Fibroblast of lung (primary cell): ENCODE data around the gene LRRC8A. TPM values are rescaled to one million over a fixed set of nuclear protein-coding genes. Genes with fewer than 3 reads are reported as not detected.

Experiments used
- DNase-seq, 2 donors: peaks; one replicate each; pipeline versions ENCODE4 v3.0.0 to v3.0.0-alpha.2; 2010; ENCODE audit warnings: low read depth in 2 of 2
- H2AFZ ChIP-seq: 2 replicates; pipeline ENCODE4 v1.5.1; 2012; ENCODE audit warnings: low read length, control low read depth, inconsistent platforms
- H3K27ac ChIP-seq: 2 replicates; pipeline ENCODE4 v1.5.1; 2011; ENCODE audit warnings: low read length, control low read depth; ENCODE audit not compliant: insufficient read depth
- H3K27me3 ChIP-seq: 2 replicates; pipeline ENCODE4 v1.5.1; 2011; ENCODE audit warnings: mild to moderate bottlenecking, low read length; ENCODE audit not compliant: control insufficient read depth, insufficient read depth
- H3K36me3 ChIP-seq: 2 replicates; pipeline ENCODE4 v1.5.1; 2011; ENCODE audit warnings: low read length; ENCODE audit not compliant: control insufficient read depth, insufficient read depth
- H3K4me1 ChIP-seq: 2 replicates; pipeline ENCODE4 v1.5.1; 2011; ENCODE audit warnings: low read length; ENCODE audit not compliant: control insufficient read depth, insufficient read depth; ENCODE audit errors: extremely low read depth
- H3K4me2 ChIP-seq: 2 replicates; pipeline ENCODE4 v1.5.1; 2011; ENCODE audit warnings: low read length, control low read depth; ENCODE audit not compliant: insufficient read depth; ENCODE audit errors: extremely low read depth
- H3K4me3 ChIP-seq, 4 experiments: fragments of 200-600 bp in 1 of 4; sonication (generic) in 1 of 4; replicated peaks in 1 of 4; 2 replicates each; pipeline ENCODE4 v1.5.1; 2011 to 2016; ENCODE audit warnings: low read length in 4 of 4, low read depth in 3 of 4, mild to moderate bottlenecking in 3 of 4, control low read depth in 2 of 4, inconsistent platforms in 1 of 4, mixed read lengths in 1 of 4; ENCODE audit not compliant: insufficient read depth in 1 of 4; ENCODE audit errors: control extremely low read depth in 1 of 4
- H3K79me2 ChIP-seq: 2 replicates; pipeline ENCODE4 v1.5.1; 2012; ENCODE audit warnings: mild to moderate bottlenecking, low read length, inconsistent platforms; ENCODE audit not compliant: control insufficient read depth, insufficient read depth
- H3K9ac ChIP-seq: 2 replicates; pipeline ENCODE4 v1.5.1; 2011; ENCODE audit warnings: mild to moderate bottlenecking, low read length, control low read depth; ENCODE audit not compliant: insufficient read depth
- H3K9me3 ChIP-seq: 2 replicates; pipeline ENCODE4 v1.5.1; 2012; ENCODE audit warnings: low read depth, low read length; ENCODE audit not compliant: control insufficient read depth, insufficient read depth
- H4K20me1 ChIP-seq: 2 replicates; pipeline ENCODE4 v1.5.1; 2011; ENCODE audit warnings: low read length; ENCODE audit not compliant: control insufficient read depth, insufficient read depth; ENCODE audit errors: extremely low read depth
- EZH2 ChIP-seq: IDR thresholded peaks from 2 replicates; pipeline ENCODE4 v1.5.1; 2012; ENCODE audit warnings: low read length, control low read depth, mild to moderate bottlenecking; ENCODE audit errors: missing control alignments
- polyA plus RNA-seq, 2 donors: library from polyadenylated mRNA; depleted of rRNA in 1 of 2; stranded (reverse) in 1 of 2; unstranded in 1 of 2; fragments of >200 nt; gene quantifications; 2 replicates each; pipeline ENCODE4 v1.2.1, GENCODE V29; 2011 to 2012; ENCODE audit warnings: missing spikeins in 1 of 2
- total RNA-seq: library from RNA; depleted of rRNA; stranded (reverse); fragments of >200 nt; gene quantifications from 2 replicates; pipeline ENCODE4 v1.2.1, GENCODE V29; 2014
- TF ChIP-seq, protein P1 (sequence below), 2 donors: IDR thresholded peaks in 1 of 2; conservative IDR thresholded peaks in 1 of 2; 1 replicate in 1 of 2; 2 replicates in 1 of 2; pipeline ENCODE4 v1.5.1; 2011 to 2012; ENCODE audit warnings: low read length in 2 of 2, control low read depth in 1 of 2, inconsistent platforms in 1 of 2, low read depth in 1 of 2, mild to moderate bottlenecking in 1 of 2

The LRRC8A gene
- total and polyA plus RNA-seq, 2 donors (not counting 1 experiment from before 2014, with no cell fraction given), result 26.1 to 35.4 TPM

DNA sequence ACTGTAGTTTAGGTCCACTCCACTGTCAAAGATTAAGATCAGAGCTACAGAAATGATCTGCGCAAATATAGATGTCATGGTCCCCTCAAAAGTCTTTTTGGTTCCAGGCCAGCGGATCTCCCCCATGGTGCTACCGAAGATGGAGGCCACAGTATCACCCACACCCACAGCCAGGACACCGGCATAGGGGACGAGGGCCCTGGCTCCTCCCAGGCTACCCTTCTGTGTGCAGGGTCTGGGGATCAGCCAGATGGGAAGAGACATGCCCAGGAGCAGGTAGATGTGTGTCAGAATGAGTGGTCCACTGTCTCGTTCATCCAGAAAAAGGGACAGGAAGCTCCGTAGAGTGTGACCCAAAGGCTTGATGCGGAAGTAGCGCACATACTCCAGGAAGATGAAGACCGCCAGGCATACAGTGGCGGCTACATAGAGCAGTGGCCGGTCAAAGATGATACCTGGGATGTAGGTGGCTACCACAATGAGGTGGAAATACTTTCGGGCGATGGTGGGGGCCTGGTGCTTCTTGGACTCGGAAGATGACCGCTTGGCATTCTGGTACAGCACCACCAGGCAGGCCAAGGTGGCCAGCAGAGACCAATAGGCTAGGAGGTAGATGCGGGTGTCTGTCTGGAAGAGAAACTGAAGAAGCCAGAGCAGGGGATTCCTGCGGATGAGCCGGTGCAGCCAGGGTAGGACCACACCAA lies 64.0 kb downstream of the LRRC8A start:
- H3K27me3 ChIP-seq, result no peaks in the 10 kb centered on the region
- peaks cover 17% of the 10 kb centered on the region for H3K79me2 ChIP-seq
- no peaks in the 10 kb centered on the region for H3K36me3 ChIP-seq
- H3K4me3 ChIP-seq, result peak overlapping the region in 2 of 4 experiments; percentile 64 to 95
- peaks cover 6% of the 10 kb centered on the region for H3K4me1 ChIP-seq
- H3K9ac ChIP-seq, result no peak overlapping the region
- H4K20me1 ChIP-seq, result no peaks in the 10 kb centered on the region
- H3K27ac ChIP-seq, result no peak overlapping the region
- peak overlapping the region; percentile 89 for H3K4me2 ChIP-seq
- TF ChIP-seq, protein P1, sequence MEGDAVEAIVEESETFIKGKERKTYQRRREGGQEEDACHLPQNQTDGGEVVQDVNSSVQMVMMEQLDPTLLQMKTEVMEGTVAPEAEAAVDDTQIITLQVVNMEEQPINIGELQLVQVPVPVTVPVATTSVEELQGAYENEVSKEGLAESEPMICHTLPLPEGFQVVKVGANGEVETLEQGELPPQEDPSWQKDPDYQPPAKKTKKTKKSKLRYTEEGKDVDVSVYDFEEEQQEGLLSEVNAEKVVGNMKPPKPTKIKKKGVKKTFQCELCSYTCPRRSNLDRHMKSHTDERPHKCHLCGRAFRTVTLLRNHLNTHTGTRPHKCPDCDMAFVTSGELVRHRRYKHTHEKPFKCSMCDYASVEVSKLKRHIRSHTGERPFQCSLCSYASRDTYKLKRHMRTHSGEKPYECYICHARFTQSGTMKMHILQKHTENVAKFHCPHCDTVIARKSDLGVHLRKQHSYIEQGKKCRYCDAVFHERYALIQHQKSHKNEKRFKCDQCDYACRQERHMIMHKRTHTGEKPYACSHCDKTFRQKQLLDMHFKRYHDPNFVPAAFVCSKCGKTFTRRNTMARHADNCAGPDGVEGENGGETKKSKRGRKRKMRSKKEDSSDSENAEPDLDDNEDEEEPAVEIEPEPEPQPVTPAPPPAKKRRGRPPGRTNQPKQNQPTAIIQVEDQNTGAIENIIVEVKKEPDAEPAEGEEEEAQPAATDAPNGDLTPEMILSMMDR (conservative IDR thresholded peaks at IDR 0.05 in 1 of 2, IDR thresholded peaks at IDR 0.05 in 1 of 2; ENCODE audit: low read depth in 1 of 2, low read length in 2 of 2), result no peak
- no peak for TF ChIP-seq EZH2
- H2AFZ ChIP-seq, result no peak overlapping the region
- no peak for DNase-seq
- no peaks in the 10 kb centered on the region for H3K9me3 ChIP-seq

DNA sequence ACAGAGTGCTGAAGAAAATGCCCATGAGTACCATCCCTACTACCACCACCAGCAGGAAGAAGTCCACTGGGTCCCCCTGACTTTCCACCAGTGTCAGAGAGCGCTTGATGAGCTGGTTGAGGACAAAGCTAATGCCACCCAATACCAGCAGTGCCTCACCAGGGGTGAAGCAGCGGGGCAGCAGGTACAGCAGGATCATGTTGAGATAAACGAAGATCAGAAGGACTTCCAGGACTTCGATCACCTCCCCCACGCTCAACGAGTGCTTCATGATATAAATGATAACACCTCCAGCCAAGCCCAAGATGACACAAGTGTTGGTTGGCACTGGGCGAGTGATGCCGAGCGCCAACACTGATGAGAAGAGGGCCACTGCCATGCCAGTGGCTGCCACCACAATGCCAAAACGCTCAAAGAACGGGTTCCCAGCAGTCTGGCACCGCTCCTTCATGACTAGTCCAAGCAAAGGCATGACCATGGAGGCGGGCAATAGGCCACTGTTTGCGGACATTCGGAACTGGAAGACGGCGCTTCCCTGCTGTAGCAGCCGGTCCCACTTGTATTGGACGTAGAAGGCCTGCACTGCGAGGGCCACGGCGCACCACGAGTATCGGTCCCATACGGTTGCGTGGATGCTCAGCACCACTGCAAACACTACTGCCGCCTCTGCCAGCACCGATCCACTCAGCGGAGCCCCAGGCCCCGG lies 64.8 kb downstream of the LRRC8A start:
- peaks cover 6% of the 10 kb centered on the region for H3K4me1 ChIP-seq
- peak overlapping the region; percentile 64 to 95 (median 76) for H3K4me3 ChIP-seq
- H3K9me3 ChIP-seq, result no peaks in the 10 kb centered on the region
- H3K9ac ChIP-seq, result peak overlapping the region; percentile 94
- H4K20me1 ChIP-seq, result no peaks in the 10 kb centered on the region
- no peaks in the 10 kb centered on the region for H3K36me3 ChIP-seq
- peak overlapping the region; percentile 89 for H3K4me2 ChIP-seq
- peak; percentile 26 to 45 for DNase-seq
- H3K79me2 ChIP-seq, result peaks cover 17% of the 10 kb centered on the region
- TF ChIP-seq EZH2, result no peak
- TF ChIP-seq, protein P1 (conservative IDR thresholded peaks at IDR 0.05 in 1 of 2, IDR thresholded peaks at IDR 0.05 in 1 of 2; ENCODE audit: low read depth in 1 of 2, low read length in 2 of 2), result no peak
- H3K27me3 ChIP-seq, result no peaks in the 10 kb centered on the region
- H2AFZ ChIP-seq, result peak overlapping the region; percentile 94
- H3K27ac ChIP-seq, result peak overlapping the region; percentile 96

DNA sequence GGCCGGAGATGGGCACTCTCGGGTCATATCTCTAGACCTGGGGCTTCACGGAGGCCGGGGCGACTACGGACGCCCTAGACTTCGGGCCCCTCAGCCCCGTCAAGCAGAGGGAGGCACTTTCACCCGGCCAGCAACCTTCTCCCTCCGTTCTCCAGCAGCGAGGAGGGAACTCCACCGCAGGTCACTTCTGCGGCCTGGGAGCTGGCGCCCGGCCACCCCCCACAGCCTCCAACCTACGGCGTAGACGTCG lies 65.3 kb downstream of the LRRC8A start:
- Histone ChIP-seq H3K9me3 (no peaks in the 10 kb centered on the region), H3K27me3 (no peaks in the 10 kb centered on the region), H3K4me1 (peaks cover 6% of the 10 kb centered on the region), H3K4me2 (peak overlapping the region; percentile 89), H3K9ac (peak overlapping the region; percentile 94), H3K27ac (peak overlapping the region; percentile 96), H3K36me3 (no peaks in the 10 kb centered on the region), H4K20me1 (no peaks in the 10 kb centered on the region), H2AFZ (peak overlapping the region; percentile 94), H3K4me3 (peak overlapping the region; percentile 64 to 95 (median 76)), H3K79me2 (peaks cover 17% of the 10 kb centered on the region)
- TF ChIP-seq EZH2, result no peak
- TF ChIP-seq, protein P1 (conservative IDR thresholded peaks at IDR 0.05 in 1 of 2, IDR thresholded peaks at IDR 0.05 in 1 of 2; ENCODE audit: low read depth in 1 of 2, low read length in 2 of 2), result no peak
- no peak for DNase-seq
